IMR-90 (cell line): ENCODE results near the gene DPP6. TPM values are rescaled to one million over a fixed set of nuclear protein-coding genes. Genes with fewer than 3 reads are reported as not detected.

Source experiments
- ATAC-seq: fragments of 200-7000 bp; cut with Tn5 transposase; 2 replicates; pipeline ENCODE4 v1.9.1; 2020; ENCODE audit warnings: low read depth, mild to moderate bottlenecking, moderate library complexity
- BruUV-seq: library from RNA; stranded (reverse); fragments of 400-500 nt; replicated peaks from 2 replicates; lab custom pipeline; 2021; lab: Mats Ljungman, UMichigan
- CTCF ChIA-PET: fragments of 300-600 bp; formaldehyde crosslinking; extraction: SDS; loops from one replicate; lab custom pipeline; 2021; ENCODE audit warnings: antibody characterized with exemption; lab: Yijun Ruan, JAX
- POLR2A ChIA-PET: fragments of 300-600 bp; sonication (Branson Sonifier 250); formaldehyde crosslinking; loops from one replicate; lab custom pipeline; 2022; ENCODE audit warnings: antibody characterized with exemption; ENCODE audit not compliant: unreplicated experiment; lab: Charles Lee
- DNase-seq: peaks from one replicate; pipeline ENCODE4 v3.0.0; 2013
- H2AFZ ChIP-seq: replicated peaks from 2 replicates; pipeline ENCODE3; 2013; ENCODE audit warnings: low read length, mild to moderate bottlenecking; ENCODE audit not compliant: poor library complexity
- H2AK5ac ChIP-seq: 2 replicates; pipeline ENCODE4 v1.6.1; 2013; ENCODE audit warnings: low read depth, low read length, inconsistent platforms
- H2AK9ac ChIP-seq: replicated peaks from 2 replicates; pipeline ENCODE3; 2013; ENCODE audit warnings: mild to moderate bottlenecking, low read depth, low read length, moderate library complexity; ENCODE audit not compliant: poor library complexity
- H2BK120ac ChIP-seq: 2 replicates; pipeline ENCODE4 v1.6.1; 2013; ENCODE audit warnings: low read depth, low read length, inconsistent platforms
- H2BK15ac ChIP-seq: 3 replicates; pipeline ENCODE4 v1.6.1; 2013; ENCODE audit warnings: low read depth, low read length, inconsistent platforms
- H2BK20ac ChIP-seq: 2 replicates; pipeline ENCODE4 v1.6.1; 2013; ENCODE audit warnings: low read depth, mild to moderate bottlenecking, inconsistent platforms, low read length, moderate library complexity
- H2BK5ac ChIP-seq: 2 replicates; pipeline ENCODE4 v1.6.1; 2013; ENCODE audit warnings: mild to moderate bottlenecking, low read depth, low read length, inconsistent platforms; ENCODE audit not compliant: poor library complexity, severe bottlenecking
- H3K14ac ChIP-seq: replicated peaks from 2 replicates; pipeline ENCODE4 v1.6.1; 2013; ENCODE audit warnings: low read depth, low read length, inconsistent platforms
- H3K18ac ChIP-seq: 2 replicates; pipeline ENCODE4 v1.6.1; 2013; ENCODE audit warnings: low read depth, low read length, control low read depth
- H3K23ac ChIP-seq: 2 replicates; pipeline ENCODE4 v1.6.1; 2013; ENCODE audit warnings: low read depth, low read length, inconsistent platforms
- H3K27ac ChIP-seq: 2 replicates; pipeline ENCODE4 v1.5.1; 2013; ENCODE audit warnings: mild to moderate bottlenecking, control low read depth, low read length; ENCODE audit not compliant: insufficient read depth
- H3K27me3 ChIP-seq: 2 replicates; pipeline ENCODE4 v1.6.1; 2013; ENCODE audit warnings: low read length; ENCODE audit not compliant: control insufficient read depth, insufficient read depth
- H3K36me3 ChIP-seq: 2 replicates; pipeline ENCODE4 v1.6.1; 2013; ENCODE audit warnings: low read length, mixed read lengths; ENCODE audit not compliant: control insufficient read depth, insufficient read depth
- H3K4ac ChIP-seq: 2 replicates; pipeline ENCODE4 v1.6.1; 2013; ENCODE audit warnings: low read depth, low read length, inconsistent platforms
- H3K4me1 ChIP-seq: 2 replicates; pipeline ENCODE4 v1.6.1; 2013; ENCODE audit warnings: low read length, mixed read lengths; ENCODE audit not compliant: control insufficient read depth, insufficient read depth
- H3K4me2 ChIP-seq: 2 replicates; pipeline ENCODE4 v1.6.1; 2013; ENCODE audit warnings: low read depth, mild to moderate bottlenecking, control low read depth, low read length, moderate library complexity
- H3K4me3 ChIP-seq: 2 replicates; pipeline ENCODE4 v1.5.1; 2013; ENCODE audit warnings: low read depth, mild to moderate bottlenecking, control low read depth, low read length, moderate library complexity; ENCODE audit not compliant: insufficient read depth
- H3K56ac ChIP-seq: 2 replicates; pipeline ENCODE4 v1.6.1; 2013; ENCODE audit warnings: low read length, inconsistent platforms; ENCODE audit not compliant: insufficient read depth; ENCODE audit errors: extremely low read depth
- H3K79me1 ChIP-seq, 2 experiments: 2 replicates each; pipeline ENCODE4 v1.6.1; 2013; ENCODE audit warnings: low read length in 2 of 2, inconsistent platforms in 1 of 2, low read depth in 1 of 2
- H3K9ac ChIP-seq: 2 replicates; pipeline ENCODE4 v1.6.1; 2013; ENCODE audit warnings: low read depth, low read length, control low read depth
- H3K9me1 ChIP-seq: 2 replicates; pipeline ENCODE4 v1.6.1; 2013; ENCODE audit warnings: low read length, inconsistent platforms; ENCODE audit not compliant: insufficient read depth
- H3K9me3 ChIP-seq: 2 replicates; pipeline ENCODE4 v1.6.1; 2013; ENCODE audit warnings: low read length; ENCODE audit not compliant: control insufficient read depth, insufficient read depth
- H4K20me1 ChIP-seq: 2 replicates; pipeline ENCODE4 v1.6.1; 2013; ENCODE audit warnings: low read length, inconsistent platforms; ENCODE audit not compliant: insufficient read depth
- H4K5ac ChIP-seq: 2 replicates; pipeline ENCODE4 v1.6.1; 2013; ENCODE audit warnings: mild to moderate bottlenecking, low read depth, low read length, control low read depth
- H4K8ac ChIP-seq, 2 experiments: 2 replicates each; pipeline ENCODE4 v1.6.1; 2013; ENCODE audit warnings: low read depth in 2 of 2, low read length in 2 of 2, control low read depth in 1 of 2, inconsistent platforms in 1 of 2
- H4K91ac ChIP-seq: 2 replicates; pipeline ENCODE4 v1.6.1; 2013; ENCODE audit warnings: low read depth, low read length, inconsistent platforms; ENCODE audit not compliant: insufficient read depth
- CHD1 ChIP-seq: IDR thresholded peaks from 2 replicates; pipeline ENCODE4 v1.6.1; 2012; ENCODE audit warnings: low read depth, low read length, improper control_type of control experiment
- MXI1 ChIP-seq: IDR thresholded peaks from 2 replicates; pipeline ENCODE4 v1.6.1; 2012; ENCODE audit warnings: low read depth, mild to moderate bottlenecking, low read length, moderate library complexity, borderline replicate concordance
- NFE2L2 ChIP-seq: fragments of 150-350 bp; IDR thresholded peaks from 2 replicates; pipeline ENCODE4 v1.6.1; 2016; ENCODE audit warnings: low read depth, mild to moderate bottlenecking, low read length
- POLR2A ChIP-seq: IDR thresholded peaks from 2 replicates; pipeline ENCODE4 v1.6.1; 2012; ENCODE audit warnings: mild to moderate bottlenecking, low read depth, low read length
- RAD21 ChIP-seq: IDR thresholded peaks from 2 replicates; pipeline ENCODE4 v1.6.1; 2012; ENCODE audit warnings: low read length, improper control_type of control experiment
- RFX5 ChIP-seq: IDR thresholded peaks from 2 replicates; pipeline ENCODE4 v1.8.0; 2012; ENCODE audit warnings: low read depth, mild to moderate bottlenecking, low read length, moderate library complexity
- WGBS, 2 experiments: methylation state at CpG; one replicate each; pipeline versions ENCODE4 v1.1.5 to v1.1.7; 2013; ENCODE audit warnings: missing lambda C conversion rate in 2 of 2; ENCODE audit not compliant: insufficient read length in 1 of 2; ENCODE audit errors: extremely low coverage in 2 of 2; 5-methylcytosine and 5-hydroxymethylcytosine counted together
- dilution Hi-C: fragments of 300-500 bp; cut with HindIII; formaldehyde crosslinking; loops from one replicate; pipeline ENCODE4 v1.14.3; 2018; ENCODE audit warnings: low sequenced_read_pairs; ENCODE audit not compliant: unreplicated experiment
- in situ Hi-C: fragments of 300-500 bp; cut with MboI; formaldehyde crosslinking; loops from 3 replicates; pipeline ENCODE4 v1.14.3; 2019; ENCODE audit warnings: low sequenced_read_pairs, inconsistent platforms, mixed read lengths
- intact Hi-C: fragments of 100-400 bp; cut with micrococcal nuclease; formaldehyde crosslinking; loops from 2 replicates; pipeline ENCODE4 v1.10.0; 2022
- polyA plus RNA-seq, 3 experiments: library from polyadenylated mRNA; depleted of rRNA; stranded (reverse); fragments of >200 nt; gene quantifications; 2 replicates each; pipeline ENCODE4 v1.2.3, GENCODE V29; 2012; ENCODE audit warnings: low replicate concordance in 1 of 3
- total RNA-seq: library from RNA; depleted of rRNA; stranded (reverse); fragments of >200 nt; gene quantifications from 2 replicates; pipeline ENCODE4 v1.2.3, GENCODE V29; 2012
- TF ChIP-seq, protein P1 (sequence below): fragments of 150-350 bp; IDR thresholded peaks from 2 replicates; pipeline ENCODE4 v1.6.1; 2017; ENCODE audit warnings: mild to moderate bottlenecking, antibody characterized with exemption, low read length, low read depth

Gene DPP6
- total and polyA plus RNA-seq, 2 of the 4 experiments (the other 2 are of a cell fraction) = not detected

GRCh38 chr7:154861589-154861988 lies 809.4 kb downstream of the DPP6 start:
- H2BK5ac ChIP-seq = no peak overlapping the region
- in situ Hi-C loops (no loop called here), dilution Hi-C loops (no loop called here), intact Hi-C loops (no loop called here)
- no peaks in the 10 kb centered on the region for H3K79me1 ChIP-seq
- BruUV-seq = no TSS peak
- no peak overlapping the region for H3K23ac ChIP-seq
- H4K20me1 ChIP-seq = no peaks in the 10 kb centered on the region
- no peaks in the 10 kb centered on the region for H3K27me3 ChIP-seq
- no peak overlapping the region for H4K5ac ChIP-seq
- no peaks in the 10 kb centered on the region for H3K9me1 ChIP-seq
- H4K8ac ChIP-seq = no peak overlapping the region
- H3K9me3 ChIP-seq = peaks cover 46% of the 10 kb centered on the region
- H3K18ac ChIP-seq = no peak overlapping the region
- no peaks in the 10 kb centered on the region for H3K4me1 ChIP-seq
- 100% methylated on average over 1 of the region's 5 CpGs; no CpG with 5 or more reads in 1 of the 2 experiments for WGBS, 2 experiments
- H2BK15ac ChIP-seq = no peak overlapping the region
- no peak overlapping the region for H2AK9ac ChIP-seq
- H3K14ac ChIP-seq = no peak overlapping the region
- H3K27ac ChIP-seq = no peak overlapping the region
- H3K4me2 ChIP-seq = no peak overlapping the region
- TF ChIP-seq RAD21 (no peak), MXI1 (no peak), POLR2A (no peak), RFX5 (no peak), CHD1 (no peak), NFE2L2 (no peak)
- TF ChIP-seq, protein P1, sequence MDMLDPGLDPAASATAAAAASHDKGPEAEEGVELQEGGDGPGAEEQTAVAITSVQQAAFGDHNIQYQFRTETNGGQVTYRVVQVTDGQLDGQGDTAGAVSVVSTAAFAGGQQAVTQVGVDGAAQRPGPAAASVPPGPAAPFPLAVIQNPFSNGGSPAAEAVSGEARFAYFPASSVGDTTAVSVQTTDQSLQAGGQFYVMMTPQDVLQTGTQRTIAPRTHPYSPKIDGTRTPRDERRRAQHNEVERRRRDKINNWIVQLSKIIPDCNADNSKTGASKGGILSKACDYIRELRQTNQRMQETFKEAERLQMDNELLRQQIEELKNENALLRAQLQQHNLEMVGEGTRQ = no peak
- no peak for DNase-seq
- no peaks in the 10 kb centered on the region for H3K36me3 ChIP-seq
- no peak overlapping the region for H3K4ac ChIP-seq
- ATAC-seq = no peak
- H2AFZ ChIP-seq = no peak overlapping the region
- no peak overlapping the region for H2BK20ac ChIP-seq
- CTCF ChIA-PET = no interaction called here
- no peak overlapping the region for H3K9ac ChIP-seq
- no peak overlapping the region for H2BK120ac ChIP-seq
- no peak overlapping the region for H3K4me3 ChIP-seq
- H4K91ac ChIP-seq = no peak overlapping the region
- POLR2A ChIA-PET = no interaction called here
- H3K56ac ChIP-seq = no peak overlapping the region
- H2AK5ac ChIP-seq = no peak overlapping the region
